Mesothelial cell of epicardium (in vitro differentiated cells): ENCODE results near the gene CTAGE1. TPM values are rescaled to one million over a fixed set of nuclear protein-coding genes. Genes with fewer than 3 reads are reported as not detected.
A peak's percentile ranks its signal among the peaks of the same experiment; 100 is the strongest.

Experiments
- DNase-seq, 2 experiments: peaks; one replicate each; pipeline ENCODE4 v3.0.0; 2021; ENCODE audit warnings: low spot score in 2 of 2; ENCODE audit not compliant: unreplicated experiment in 2 of 2
- H3K27ac Mint-ChIP-seq: 2 replicates; pipeline ENCODE4 v1.8.0; 2021; ENCODE audit warnings: mixed read lengths
- H3K27me3 Mint-ChIP-seq: 2 replicates; pipeline ENCODE4 v1.8.0; 2021; ENCODE audit warnings: low read depth, mixed read lengths
- H3K36me3 Mint-ChIP-seq: 2 replicates; pipeline ENCODE4 v1.8.0; 2021; ENCODE audit warnings: mixed read lengths
- H3K4me1 Mint-ChIP-seq: 2 replicates; pipeline ENCODE4 v1.8.0; 2021; ENCODE audit warnings: mixed read lengths
- H3K4me3 Mint-ChIP-seq: 2 replicates; pipeline ENCODE4 v1.8.0; 2021; ENCODE audit warnings: mild to moderate bottlenecking, moderate library complexity, mixed read lengths
- H3K9me3 Mint-ChIP-seq: 2 replicates; pipeline ENCODE4 v1.8.0; 2021; ENCODE audit warnings: mixed read lengths
- CTCF ChIP-seq: fragments of 200-600 bp; sonication (generic); IDR thresholded peaks from one replicate; pipeline ENCODE4 v1.5.0; 2021; ENCODE audit warnings: antibody characterized with exemption; ENCODE audit not compliant: unreplicated experiment
- total RNA-seq: library from RNA; stranded (reverse); gene quantifications from 3 replicates; pipeline ENCODE4 v1.2.1, GENCODE V29; 2021

The CTAGE1 gene
- total RNA-seq, 1 donor from 2014 or later: 0.07 TPM

GRCh38 chr18:22446911-22447310 lies 29.2 kb upstream of the CTAGE1 start:
- no peaks in the 10 kb centered on the region for H3K27me3 Mint-ChIP-seq
- no peak for DNase-seq
- H3K27ac Mint-ChIP-seq: peak overlapping the region; percentile 69
- no peak for TF ChIP-seq CTCF
- H3K4me1 Mint-ChIP-seq: peaks cover 29% of the 10 kb centered on the region
- peaks cover 21% of the 10 kb centered on the region for H3K36me3 Mint-ChIP-seq
- H3K4me3 Mint-ChIP-seq: no peak overlapping the region
- H3K9me3 Mint-ChIP-seq: peaks cover 32% of the 10 kb centered on the region

GRCh38 chr18:22446325-22446724 lies 28.6 kb upstream of the CTAGE1 start:
- H3K9me3 Mint-ChIP-seq: peaks cover 37% of the 10 kb centered on the region
- TF ChIP-seq CTCF: no peak
- H3K27me3 Mint-ChIP-seq: no peaks in the 10 kb centered on the region
- peaks cover 29% of the 10 kb centered on the region for H3K4me1 Mint-ChIP-seq
- peak overlapping the region; percentile 69 for H3K27ac Mint-ChIP-seq
- DNase-seq: no peak
- no peak overlapping the region for H3K4me3 Mint-ChIP-seq
- H3K36me3 Mint-ChIP-seq: peaks cover 23% of the 10 kb centered on the region

GRCh38 chr18:22441638-22442037 lies 23.9 kb upstream of the CTAGE1 start:
- no peak for DNase-seq
- peaks cover 16% of the 10 kb centered on the region for H3K4me1 Mint-ChIP-seq
- TF ChIP-seq CTCF: no peak
- H3K27me3 Mint-ChIP-seq: no peaks in the 10 kb centered on the region
- H3K27ac Mint-ChIP-seq: no peak overlapping the region
- peaks cover 22% of the 10 kb centered on the region for H3K9me3 Mint-ChIP-seq
- H3K36me3 Mint-ChIP-seq: peaks cover 5% of the 10 kb centered on the region
- H3K4me3 Mint-ChIP-seq: no peak overlapping the region

- TF ChIP-seq CTCF: no peak
- Mint-ChIP-seq H3K27me3 (no peaks in the 10 kb centered on the region), H3K4me1 (peaks cover 12% of the 10 kb centered on the region), H3K27ac (no peak overlapping the region), H3K9me3 (peaks cover 22% of the 10 kb centered on the region), H3K4me3 (no peak overlapping the region), H3K36me3 (peaks cover 5% of the 10 kb centered on the region)
- no peak for DNase-seq
Measured at GRCh38 chr18:22439447-22439846, 21.7 kb upstream of the CTAGE1 start.

GRCh38 chr18:22436136-22436535 lies 18.4 kb upstream of the CTAGE1 start:
- Mint-ChIP-seq H3K27ac (no peak overlapping the region), H3K27me3 (no peaks in the 10 kb centered on the region), H3K9me3 (peaks cover 10% of the 10 kb centered on the region), H3K36me3 (no peaks in the 10 kb centered on the region), H3K4me1 (peaks cover 24% of the 10 kb centered on the region), H3K4me3 (no peak overlapping the region)
- TF ChIP-seq CTCF: no peak
- no peak for DNase-seq
